ENCODE measurements around the gene UTS2B.

Gene UTS2B

GRCh38 chr3:191237047-191237882 is 93.1 kb downstream of the UTS2B start:
- Mint-ChIP-seq H3K4me1 (peaks cover 6% of the 10 kb centered on the region), H3K9me3 (no peaks in the 10 kb centered on the region), H3K36me3 (ENCODE audit: low read depth) (no peaks in the 10 kb centered on the region), H3K27ac (no peak overlapping the region), H3K27me3 (ENCODE audit: low read depth, poor library complexity) (no peaks in the 10 kb centered on the region), H3K4me3 (no peak overlapping the region)
- no peak for DNase-seq
- no peak for TF ChIP-seq CTCF (IDR thresholded peaks at IDR 0.05)

GRCh38 chr3:191236646-191237045 is 93.7 kb downstream of the UTS2B start:
- H3K36me3 Mint-ChIP-seq (ENCODE audit: low read depth), result no peaks in the 10 kb centered on the region
- H3K4me3 Mint-ChIP-seq, result no peak overlapping the region
- no peak for DNase-seq
- no peak overlapping the region for H3K27ac Mint-ChIP-seq
- no peaks in the 10 kb centered on the region for H3K27me3 Mint-ChIP-seq (ENCODE audit: low read depth, poor library complexity)
- TF ChIP-seq CTCF (IDR thresholded peaks at IDR 0.05), result no peak
- peaks cover 6% of the 10 kb centered on the region for H3K4me1 Mint-ChIP-seq
- H3K9me3 Mint-ChIP-seq, result no peaks in the 10 kb centered on the region

GRCh38 chr3:191235331-191236314 is 94.7 kb downstream of the UTS2B start:
- DNase-seq, result no peak
- no peaks in the 10 kb centered on the region for H3K27me3 Mint-ChIP-seq (ENCODE audit: low read depth, poor library complexity)
- H3K27ac Mint-ChIP-seq, result no peak overlapping the region
- TF ChIP-seq CTCF (IDR thresholded peaks at IDR 0.05), result no peak
- no peaks in the 10 kb centered on the region for H3K9me3 Mint-ChIP-seq
- H3K4me3 Mint-ChIP-seq, result no peak overlapping the region
- H3K4me1 Mint-ChIP-seq, result peaks cover 6% of the 10 kb centered on the region
- H3K36me3 Mint-ChIP-seq (ENCODE audit: low read depth), result no peaks in the 10 kb centered on the region

- Mint-ChIP-seq H3K36me3 (ENCODE audit: low read depth) (no peaks in the 10 kb centered on the region), H3K27ac (no peak overlapping the region), H3K4me1 (peaks cover 6% of the 10 kb centered on the region), H3K27me3 (ENCODE audit: low read depth, poor library complexity) (peaks cover 5% of the 10 kb centered on the region), H3K4me3 (no peak overlapping the region), H3K9me3 (no peaks in the 10 kb centered on the region)
- no peak for TF ChIP-seq CTCF (IDR thresholded peaks at IDR 0.05)
- no peak for DNase-seq
Measured at GRCh38 chr3:191234216-191234615, 96.1 kb downstream of the UTS2B start.

- H3K36me3 Mint-ChIP-seq (ENCODE audit: low read depth), result no peaks in the 10 kb centered on the region
- no peak overlapping the region for H3K27ac Mint-ChIP-seq
- H3K27me3 Mint-ChIP-seq (ENCODE audit: low read depth, poor library complexity), result peaks cover 5% of the 10 kb centered on the region
- no peak overlapping the region for H3K4me3 Mint-ChIP-seq
- H3K4me1 Mint-ChIP-seq, result no peaks in the 10 kb centered on the region
- no peaks in the 10 kb centered on the region for H3K9me3 Mint-ChIP-seq
- DNase-seq, result no peak
- TF ChIP-seq CTCF (IDR thresholded peaks at IDR 0.05), result no peak
Measured at GRCh38 chr3:191227541-191227940, 102.8 kb downstream of the UTS2B start.
